M059J (cell line): ENCODE measurements around the gene PICK1. TPM values are rescaled to one million over a fixed set of nuclear protein-coding genes. Genes with fewer than 3 reads are reported as not detected.
A peak's percentile ranks its signal among the peaks of the same experiment; 100 is the strongest.
"Not testable (repeated sequence)": the region's sequence is repeated elsewhere in the genome, so short reads cannot be mapped to it uniquely, and the experiment has no call there.

Experiments used
- DNase-seq: peaks from one replicate; pipeline ENCODE4 v3.0.0-alpha.2; 2012; ENCODE audit warnings: low read depth
- total RNA-seq: library from RNA; depleted of rRNA; stranded (reverse); fragments of >200 nt; shearing (Covaris generic); gene quantifications from 2 replicates; pipeline ENCODE4 v1.2.3, GENCODE V29; 2014

PICK1 gene
- total RNA-seq, 1 experiment from 2014 or later, result 21.7 TPM

- no peak for DNase-seq
Observed at GRCh38 chr22:38074181-38075104, 17.2 kb downstream of the PICK1 start.

- no peak for DNase-seq
Observed at GRCh38 chr22:38075105-38075825, 18.1 kb downstream of the PICK1 start.

DNA sequence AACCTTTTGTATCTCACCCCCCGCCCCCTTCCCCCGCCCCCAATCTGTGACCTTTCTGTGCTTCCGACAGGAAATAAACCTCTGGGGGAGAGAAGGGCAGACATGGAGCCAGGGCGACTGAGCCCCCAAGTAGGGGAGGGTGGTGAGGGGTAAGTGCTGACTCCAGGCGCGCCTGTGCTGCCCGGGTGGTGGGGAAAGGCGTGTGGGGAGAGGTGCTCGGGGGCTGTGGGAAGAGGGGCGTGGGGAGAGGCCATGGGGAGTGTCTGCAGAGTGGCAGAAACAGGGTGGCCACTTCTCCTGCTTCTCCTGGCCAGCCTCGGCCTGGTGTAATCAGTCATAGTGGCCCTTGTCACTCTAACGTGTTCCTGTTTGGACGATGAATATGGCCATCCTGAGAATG is 18.8 kb downstream of the PICK1 start:
- DNase-seq, result no peak

- no peak for DNase-seq
Observed at GRCh38 chr22:38077096-38077495, 19.9 kb downstream of the PICK1 start.

- DNase-seq, result no peak
Observed at GRCh38 chr22:38077595-38077994, 20.4 kb downstream of the PICK1 start.

GRCh38 chr22:38078046-38078840 is 21.0 kb downstream of the PICK1 start:
- no peak for DNase-seq

DNA sequence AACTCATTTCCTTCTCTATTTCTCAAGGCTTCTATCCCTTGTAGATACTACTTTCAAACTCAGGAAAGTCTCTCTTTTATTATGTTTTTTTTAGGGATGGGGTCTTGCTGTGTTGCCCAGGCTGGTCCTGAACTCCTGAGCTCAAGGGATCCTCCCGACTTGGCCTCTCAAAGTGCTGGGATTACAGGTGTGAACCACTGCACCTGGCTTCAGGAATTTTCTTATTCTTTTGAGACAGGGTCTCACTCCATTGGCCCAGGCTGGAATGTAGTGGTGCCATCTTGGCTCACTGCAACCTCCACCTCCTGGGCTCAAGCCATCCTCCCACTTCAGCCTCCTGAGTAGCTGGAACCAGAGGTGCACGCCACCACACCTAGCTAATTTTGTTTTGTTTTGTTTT is 22.0 kb downstream of the PICK1 start:
- DNase-seq, result not testable (repeated sequence)

DNA sequence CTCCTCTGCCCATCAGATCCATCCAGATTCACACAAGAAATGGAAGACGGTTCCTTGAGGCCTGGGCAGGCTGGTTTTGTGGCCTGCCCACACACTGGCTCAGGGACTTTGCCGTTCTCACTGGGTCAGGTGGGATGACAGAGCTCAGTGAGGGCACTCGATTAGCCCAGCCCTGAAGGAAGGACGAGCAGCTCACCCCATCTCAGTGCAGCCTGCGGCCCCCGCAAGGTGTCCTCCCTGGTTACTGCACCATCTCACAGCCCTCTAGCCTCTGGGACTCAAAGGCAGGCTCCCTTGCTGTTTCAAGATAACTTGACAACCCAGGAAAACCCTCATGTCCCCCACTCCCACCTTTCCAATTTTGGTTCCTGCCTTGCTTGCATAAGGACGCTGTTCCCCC is 22.6 kb downstream of the PICK1 start:
- DNase-seq, result no peak

- DNase-seq, result no peak
Observed at GRCh38 chr22:38080474-38080849, 23.3 kb downstream of the PICK1 start.

DNA sequence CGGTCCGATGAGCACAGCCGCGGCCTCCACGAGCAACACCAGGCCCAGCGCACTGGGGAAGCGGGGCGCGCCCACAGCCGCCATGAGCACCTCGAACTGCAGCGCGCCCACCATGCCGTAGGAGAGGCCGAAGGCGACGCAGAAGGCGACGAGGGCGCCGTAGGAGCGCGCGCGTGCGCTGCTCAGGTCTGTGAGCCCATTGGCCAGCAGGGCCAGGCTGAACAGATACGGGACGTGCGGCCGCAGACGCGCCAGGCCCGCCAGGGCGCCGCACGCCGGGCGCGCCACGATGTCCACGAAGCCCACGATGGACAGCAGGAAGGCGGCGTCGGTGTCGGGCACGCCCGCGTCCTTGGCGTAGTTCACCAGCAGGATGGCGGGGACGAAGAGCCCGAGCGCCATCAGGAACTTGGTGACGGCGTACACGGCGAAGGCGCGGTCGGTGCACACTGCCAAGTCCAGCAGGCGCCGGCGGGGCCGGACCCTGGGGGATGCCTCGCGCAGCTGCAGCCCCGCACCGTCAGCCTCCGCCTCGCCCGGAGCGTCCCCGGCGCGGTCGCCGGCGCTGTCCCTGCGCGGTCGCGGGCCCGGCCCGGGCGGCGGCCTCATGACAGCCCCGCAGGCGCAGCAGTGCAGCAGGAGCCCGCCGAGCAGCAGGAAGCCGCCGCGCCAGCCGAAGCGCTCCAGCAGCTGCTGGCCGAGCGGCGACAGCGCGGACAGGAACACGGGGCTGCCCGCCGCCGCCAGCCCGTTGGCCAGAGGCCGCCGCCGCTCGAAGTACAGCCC is 23.8 kb downstream of the PICK1 start:
- peak; percentile 22 for DNase-seq

- DNase-seq, result no peak
Observed at GRCh38 chr22:38081636-38081940, 24.4 kb downstream of the PICK1 start.

DNA sequence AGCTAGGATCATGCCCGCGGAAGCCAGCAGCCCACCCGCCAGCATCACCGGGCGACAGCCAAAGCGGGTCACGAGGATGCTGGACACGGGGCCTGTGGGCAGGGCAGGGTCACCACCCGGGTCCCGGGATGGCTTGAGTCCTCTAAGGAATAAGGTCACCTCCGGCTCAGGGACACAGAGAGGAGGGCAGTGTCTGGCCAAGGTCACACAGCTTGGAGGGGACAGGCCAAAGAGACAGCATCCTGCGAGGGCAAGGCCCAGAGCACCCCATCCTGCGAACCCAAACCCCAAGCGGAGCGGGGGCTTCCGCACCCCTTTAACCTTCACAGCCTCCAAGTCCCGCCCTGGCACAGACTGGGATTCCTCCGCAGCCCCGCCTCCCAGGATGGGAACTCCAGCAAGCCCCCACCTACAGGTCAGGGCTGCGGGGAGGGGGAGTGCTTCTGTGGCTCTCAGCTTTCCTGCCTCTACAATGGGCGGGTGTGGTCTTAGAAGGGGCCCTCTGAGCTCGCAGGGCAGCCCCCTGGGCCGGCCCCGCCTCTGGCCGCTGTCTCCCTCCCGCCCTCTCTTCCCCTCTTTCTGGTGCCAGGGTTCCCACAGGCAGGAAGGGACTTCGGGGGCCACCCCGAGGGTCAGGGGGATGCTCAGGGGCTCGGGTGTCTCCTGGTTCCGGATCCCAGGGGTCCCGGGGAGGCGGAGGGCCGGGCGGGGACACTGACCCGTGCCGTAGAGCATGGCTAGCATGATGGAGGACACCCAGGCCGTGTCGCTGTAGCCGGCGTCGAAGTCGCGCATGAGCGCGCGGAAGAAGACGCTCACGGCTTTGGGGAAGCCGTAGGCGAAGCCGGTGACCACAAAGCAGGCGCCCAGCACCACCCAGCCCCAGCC is 25.0 kb downstream of the PICK1 start:
- no peak for DNase-seq

DNA sequence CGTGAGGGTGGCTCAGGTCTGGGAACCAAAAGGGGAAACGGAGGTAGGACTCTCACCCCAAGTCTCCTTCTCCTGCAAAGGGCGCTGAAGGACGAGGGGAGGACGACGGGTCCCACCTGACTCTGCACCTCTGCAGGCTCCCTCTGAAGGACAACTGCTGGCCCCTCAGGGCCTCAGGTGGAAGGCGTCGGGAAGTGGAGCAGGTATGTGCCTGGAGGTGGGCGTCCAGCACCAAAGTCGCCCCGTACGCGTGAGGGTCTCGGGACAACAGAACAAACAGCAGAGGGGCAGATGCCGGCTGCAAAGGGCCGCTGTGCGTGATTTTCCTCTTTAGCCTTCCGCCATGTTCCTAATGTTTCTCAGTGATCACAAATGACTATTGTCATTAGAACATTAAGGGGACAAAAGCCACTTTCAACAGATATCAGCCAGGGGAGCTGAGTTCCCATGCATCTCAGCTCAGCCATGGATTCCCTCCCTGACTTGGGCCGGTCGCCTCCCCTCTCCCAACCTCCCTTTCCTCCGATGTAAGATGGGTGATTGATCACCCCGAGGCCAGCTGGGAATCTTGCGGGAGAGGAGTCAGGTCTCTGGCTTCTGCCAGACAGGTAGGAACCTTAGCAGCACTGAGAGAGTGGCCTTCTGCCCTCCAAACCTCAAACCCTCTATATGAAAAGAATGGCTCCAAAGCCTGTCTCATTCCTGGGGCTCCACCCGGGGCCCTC is 25.9 kb downstream of the PICK1 start:
- DNase-seq, result no peak

GRCh38 chr22:38083931-38084631 is 26.9 kb downstream of the PICK1 start, which contains the start of gene SLC16A8:
Gene SLC16A8 (minus strand): TSS chr22:38084184. CDS start chr22:38082873, 1,311 bp downstream.
- DNase-seq, result no peak

GRCh38 chr22:38085056-38085455 is 27.9 kb downstream of the PICK1 start:
- no peak for DNase-seq

- no peak for DNase-seq
Observed at GRCh38 chr22:38085501-38085900, 28.3 kb downstream of the PICK1 start.

- DNase-seq, result no peak
Observed at GRCh38 chr22:38086001-38086845, 29.0 kb downstream of the PICK1 start.

- DNase-seq, result no peak
Observed at GRCh38 chr22:38086942-38087341, 29.7 kb downstream of the PICK1 start.
